ENCODE data around the gene VAV1. TPM values are rescaled to one million over a fixed set of nuclear protein-coding genes. Genes with fewer than 3 reads are reported as not detected.
"Not testable (repeated sequence)": the region's sequence is repeated elsewhere in the genome, so short reads cannot be mapped to it uniquely, and the experiment has no call there.

The VAV1 gene
- total and polyA plus RNA-seq, 4 donors: 0.60 to 13.3 (median 4.1) TPM

DNA sequence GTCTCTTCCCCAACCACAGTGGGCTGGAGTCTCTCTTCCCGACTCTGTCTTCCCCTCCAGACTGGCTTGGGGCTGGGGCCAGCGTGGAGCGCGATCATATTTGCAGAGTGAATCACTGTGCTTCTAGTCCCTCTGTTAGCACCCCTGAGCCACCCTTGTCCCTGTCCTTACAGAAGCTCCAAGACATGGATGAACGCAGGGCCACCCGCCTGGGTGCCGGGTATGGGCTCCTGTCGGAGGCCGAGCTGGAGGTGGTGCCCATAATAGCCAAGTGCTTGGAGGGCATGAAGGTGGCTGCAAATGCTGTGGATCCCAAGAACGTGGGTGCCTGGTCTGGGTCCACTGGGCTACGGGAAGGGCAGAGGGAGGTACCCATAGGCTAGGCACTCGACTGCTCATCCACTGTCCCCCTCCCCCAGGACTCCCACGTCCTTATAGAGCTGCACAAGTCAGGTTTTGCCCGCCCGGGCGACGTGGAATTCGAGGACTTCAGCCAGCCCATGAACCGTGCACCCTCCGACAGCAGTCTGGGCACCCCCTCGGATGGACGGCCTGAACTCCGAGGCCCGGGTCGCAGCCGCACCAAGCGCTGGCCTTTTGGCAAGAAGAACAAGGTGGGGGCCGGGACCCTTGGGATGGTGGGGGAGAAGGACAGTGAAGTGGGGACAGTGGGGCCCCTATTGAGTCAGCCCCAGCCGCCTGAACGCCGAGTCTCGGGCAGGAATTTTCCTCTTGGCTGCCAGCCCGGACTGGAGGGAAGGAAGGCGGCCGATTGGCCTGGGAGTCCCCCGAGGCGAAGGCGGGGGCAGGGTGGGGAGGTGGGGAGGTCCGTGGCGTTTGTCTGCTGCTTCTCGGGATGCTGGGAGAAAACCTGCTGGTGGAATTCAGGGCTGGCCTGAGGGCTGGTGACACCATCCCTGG lies 27.9 kb upstream of the VAV1 start:
- DNase-seq (ENCODE audit: low spot score): no peak
- 60% methylated on average over 41 of the region's 41 CpGs for WGBS
- peak overlapping the region; percentile 30 to 37 for H3K27ac ChIP-seq (ENCODE audit: low read depth in 1 of 2, low read length in 2 of 2)
- no peaks in the 10 kb centered on the region for H3K9me3 ChIP-seq (ENCODE audit: control insufficient read depth in 4 of 4, low read length in 3 of 4)
- H3K9ac ChIP-seq (ENCODE audit: low read depth in 1 of 2, low read length in 2 of 2): no peak overlapping the region
- TF ChIP-seq EGR1 (IDR thresholded peaks at IDR 0.05; ENCODE audit: low read depth in 2 of 2) (no peak), SP1 (IDR thresholded peaks at IDR 0.05) (peak; percentile 22), FOXA2 (IDR thresholded peaks at IDR 0.05) (no peak), JUND (IDR thresholded peaks at IDR 0.05) (no peak), RXRA (IDR thresholded peaks at IDR 0.05) (no peak), NR2F2 (IDR thresholded peaks at IDR 0.05) (peak; percentile 29), YY1 (IDR thresholded peaks at IDR 0.05) (no peak)
- peaks cover 6 to 17% (median 11%) of the 10 kb centered on the region in 4 donors for H3K4me1 ChIP-seq (ENCODE audit: control insufficient read depth in 4 of 4, insufficient read depth in 4 of 4, low read length in 3 of 4)
- no peak overlapping the region for H3K4me3 ChIP-seq (ENCODE audit: low read depth in 1 of 3, low read length in 3 of 3)
- peaks cover 2 to 4% (median 2%) of the 10 kb centered on the region in 4 donors for H3K36me3 ChIP-seq (ENCODE audit: control insufficient read depth in 4 of 4, insufficient read depth in 3 of 4, low read depth in 1 of 4, low read length in 3 of 4)
- no peaks in the 10 kb centered on the region for H3K27me3 ChIP-seq (ENCODE audit: control insufficient read depth in 4 of 4, insufficient read depth in 4 of 4, low read length in 3 of 4)

DNA sequence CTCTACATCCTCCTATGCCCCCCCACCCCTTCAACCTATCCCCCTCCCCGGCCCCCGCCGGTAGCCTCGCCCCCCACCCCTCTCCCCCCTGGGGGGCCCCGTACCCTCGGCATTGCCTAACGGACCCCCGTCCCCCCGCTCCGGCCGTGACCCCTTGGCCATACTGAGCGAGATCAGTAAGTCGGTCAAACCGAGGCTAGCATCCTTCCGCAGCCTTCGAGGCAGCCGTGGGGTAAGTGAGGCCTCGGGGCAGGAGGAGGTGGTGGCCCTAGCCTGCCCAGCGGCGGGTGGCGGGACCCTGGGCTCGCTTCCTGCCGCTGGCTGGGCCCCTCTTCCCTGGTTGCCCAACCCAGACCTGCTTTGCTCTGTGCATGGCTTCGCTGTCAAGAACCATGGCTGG lies 26.5 kb upstream of the VAV1 start:
- WGBS: 91% methylated on average over 24 of the region's 24 CpGs
- no peak overlapping the region for H3K4me3 ChIP-seq (ENCODE audit: low read depth in 1 of 3, low read length in 3 of 3)
- H3K9me3 ChIP-seq (ENCODE audit: control insufficient read depth in 4 of 4, low read length in 3 of 4): no peaks in the 10 kb centered on the region
- DNase-seq (ENCODE audit: low spot score): no peak
- H3K36me3 ChIP-seq (ENCODE audit: control insufficient read depth in 4 of 4, insufficient read depth in 3 of 4, low read depth in 1 of 4, low read length in 3 of 4): peaks cover 2 to 9% (median 2%) of the 10 kb centered on the region in 4 donors
- H3K27ac ChIP-seq (ENCODE audit: low read depth in 1 of 2, low read length in 2 of 2): no peak overlapping the region
- H3K27me3 ChIP-seq (ENCODE audit: control insufficient read depth in 4 of 4, insufficient read depth in 4 of 4, low read length in 3 of 4): no peaks in the 10 kb centered on the region
- no peak for TF ChIP-seq FOXA1 (IDR thresholded peaks at IDR 0.05)
- TF ChIP-seq EGR1 (IDR thresholded peaks at IDR 0.05; ENCODE audit: low read depth in 2 of 2): no peak
- no peak overlapping the region for H3K9ac ChIP-seq (ENCODE audit: low read depth in 1 of 2, low read length in 2 of 2)
- H3K4me1 ChIP-seq (ENCODE audit: control insufficient read depth in 4 of 4, insufficient read depth in 4 of 4, low read length in 3 of 4): peaks cover 0 to 9% (median 3%) of the 10 kb centered on the region in 4 donors

DNA sequence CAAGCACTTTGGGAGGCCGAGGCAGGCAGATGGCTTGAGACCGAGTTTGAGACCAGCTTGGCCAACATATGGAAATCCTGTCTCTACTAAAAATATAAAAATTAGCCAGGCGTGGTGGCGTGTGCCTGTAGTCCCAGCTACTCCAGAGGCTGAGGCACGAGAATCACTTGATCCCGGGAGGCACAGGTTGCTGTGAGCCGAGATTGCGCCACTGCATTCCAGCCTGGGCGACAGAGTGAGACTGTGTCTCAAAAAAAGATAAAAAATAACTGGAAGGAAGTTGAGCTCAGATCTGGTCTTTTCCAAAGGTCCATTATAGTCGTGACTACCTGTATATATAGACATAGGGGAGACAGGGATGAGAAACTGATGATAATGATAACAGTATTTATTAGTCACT lies 24.0 kb upstream of the VAV1 start:
- peaks cover 0 to 25% (median 10%) of the 10 kb centered on the region in 4 donors for H3K4me1 ChIP-seq (ENCODE audit: control insufficient read depth in 4 of 4, insufficient read depth in 4 of 4, low read length in 3 of 4)
- not testable (repeated sequence) for H3K9ac ChIP-seq (ENCODE audit: low read depth in 1 of 2, low read length in 2 of 2); DNase-seq (ENCODE audit: low spot score); H3K4me3 ChIP-seq (ENCODE audit: low read depth in 1 of 3, low read length in 3 of 3); H3K9me3 ChIP-seq (ENCODE audit: control insufficient read depth in 4 of 4, low read length in 3 of 4); H3K27ac ChIP-seq (ENCODE audit: low read depth in 1 of 2, low read length in 2 of 2); H3K36me3 ChIP-seq (ENCODE audit: control insufficient read depth in 4 of 4, insufficient read depth in 3 of 4, low read depth in 1 of 4, low read length in 3 of 4); H3K27me3 ChIP-seq (ENCODE audit: control insufficient read depth in 4 of 4, insufficient read depth in 4 of 4, low read length in 3 of 4)
- 80% methylated on average over 10 of the region's 10 CpGs for WGBS

DNA sequence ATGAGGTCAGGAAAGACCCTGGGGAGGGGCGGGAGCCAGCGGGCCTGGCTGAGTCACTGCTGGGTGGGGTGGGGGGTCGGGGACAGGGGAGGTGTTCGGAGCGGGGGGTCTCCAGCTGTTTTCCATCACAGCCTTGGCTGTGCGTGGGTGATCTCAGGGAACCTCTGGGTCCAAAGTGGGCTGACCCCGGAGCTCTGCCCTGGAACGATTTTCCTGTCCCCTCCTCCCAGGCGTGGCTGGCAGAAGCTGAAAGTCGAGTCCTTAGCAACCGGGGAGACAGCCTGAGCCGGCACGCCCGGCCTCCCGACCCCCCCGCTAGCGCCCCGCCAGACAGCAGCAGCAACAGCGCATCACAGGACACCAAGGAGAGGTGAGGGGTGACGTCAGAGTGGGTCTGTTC lies 22.4 kb upstream of the VAV1 start:
- no peaks in the 10 kb centered on the region for H3K9me3 ChIP-seq (ENCODE audit: control insufficient read depth in 4 of 4, low read length in 3 of 4)
- no peak overlapping the region for H3K27ac ChIP-seq (ENCODE audit: low read depth in 1 of 2, low read length in 2 of 2)
- DNase-seq (ENCODE audit: low spot score): no peak
- H3K4me3 ChIP-seq (ENCODE audit: low read depth in 1 of 3, low read length in 3 of 3): no peak overlapping the region
- 84% methylated on average over 20 of the region's 20 CpGs for WGBS
- peaks cover 0 to 27% (median 13%) of the 10 kb centered on the region in 4 donors for H3K4me1 ChIP-seq (ENCODE audit: control insufficient read depth in 4 of 4, insufficient read depth in 4 of 4, low read length in 3 of 4)
- no peaks in the 10 kb centered on the region for H3K27me3 ChIP-seq (ENCODE audit: control insufficient read depth in 4 of 4, insufficient read depth in 4 of 4, low read length in 3 of 4)
- no peak overlapping the region for H3K9ac ChIP-seq (ENCODE audit: low read depth in 1 of 2, low read length in 2 of 2)
- H3K36me3 ChIP-seq (ENCODE audit: control insufficient read depth in 4 of 4, insufficient read depth in 3 of 4, low read depth in 1 of 4, low read length in 3 of 4): peaks cover 0 to 5% (median 2%) of the 10 kb centered on the region in 4 donors
- TF ChIP-seq EGR1 (IDR thresholded peaks at IDR 0.05; ENCODE audit: low read depth in 2 of 2) (no peak), TAF1 (conservative IDR thresholded peaks at IDR 0.05) (no peak), GABPA (IDR thresholded peaks at IDR 0.05 in 1 of 2, conservative IDR thresholded peaks at IDR 0.05 in 1 of 2) (no peak), HNF4G (IDR thresholded peaks at IDR 0.05) (no peak), JUND (IDR thresholded peaks at IDR 0.05) (no peak), RAD21 (IDR thresholded peaks at IDR 0.05) (no peak), NR2F2 (IDR thresholded peaks at IDR 0.05) (no peak), FOXA2 (IDR thresholded peaks at IDR 0.05) (no peak), RXRA (IDR thresholded peaks at IDR 0.05) (no peak), YY1 (IDR thresholded peaks at IDR 0.05) (no peak), FOXA1 (IDR thresholded peaks at IDR 0.05) (no peak), HNF4A (conservative IDR thresholded peaks at IDR 0.05) (no peak)
- TF ChIP-seq, protein P1, sequence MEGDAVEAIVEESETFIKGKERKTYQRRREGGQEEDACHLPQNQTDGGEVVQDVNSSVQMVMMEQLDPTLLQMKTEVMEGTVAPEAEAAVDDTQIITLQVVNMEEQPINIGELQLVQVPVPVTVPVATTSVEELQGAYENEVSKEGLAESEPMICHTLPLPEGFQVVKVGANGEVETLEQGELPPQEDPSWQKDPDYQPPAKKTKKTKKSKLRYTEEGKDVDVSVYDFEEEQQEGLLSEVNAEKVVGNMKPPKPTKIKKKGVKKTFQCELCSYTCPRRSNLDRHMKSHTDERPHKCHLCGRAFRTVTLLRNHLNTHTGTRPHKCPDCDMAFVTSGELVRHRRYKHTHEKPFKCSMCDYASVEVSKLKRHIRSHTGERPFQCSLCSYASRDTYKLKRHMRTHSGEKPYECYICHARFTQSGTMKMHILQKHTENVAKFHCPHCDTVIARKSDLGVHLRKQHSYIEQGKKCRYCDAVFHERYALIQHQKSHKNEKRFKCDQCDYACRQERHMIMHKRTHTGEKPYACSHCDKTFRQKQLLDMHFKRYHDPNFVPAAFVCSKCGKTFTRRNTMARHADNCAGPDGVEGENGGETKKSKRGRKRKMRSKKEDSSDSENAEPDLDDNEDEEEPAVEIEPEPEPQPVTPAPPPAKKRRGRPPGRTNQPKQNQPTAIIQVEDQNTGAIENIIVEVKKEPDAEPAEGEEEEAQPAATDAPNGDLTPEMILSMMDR (IDR thresholded peaks at IDR 0.05; ENCODE audit: low read depth, low read length, missing input control): no peak
- TF ChIP-seq, protein P2, sequence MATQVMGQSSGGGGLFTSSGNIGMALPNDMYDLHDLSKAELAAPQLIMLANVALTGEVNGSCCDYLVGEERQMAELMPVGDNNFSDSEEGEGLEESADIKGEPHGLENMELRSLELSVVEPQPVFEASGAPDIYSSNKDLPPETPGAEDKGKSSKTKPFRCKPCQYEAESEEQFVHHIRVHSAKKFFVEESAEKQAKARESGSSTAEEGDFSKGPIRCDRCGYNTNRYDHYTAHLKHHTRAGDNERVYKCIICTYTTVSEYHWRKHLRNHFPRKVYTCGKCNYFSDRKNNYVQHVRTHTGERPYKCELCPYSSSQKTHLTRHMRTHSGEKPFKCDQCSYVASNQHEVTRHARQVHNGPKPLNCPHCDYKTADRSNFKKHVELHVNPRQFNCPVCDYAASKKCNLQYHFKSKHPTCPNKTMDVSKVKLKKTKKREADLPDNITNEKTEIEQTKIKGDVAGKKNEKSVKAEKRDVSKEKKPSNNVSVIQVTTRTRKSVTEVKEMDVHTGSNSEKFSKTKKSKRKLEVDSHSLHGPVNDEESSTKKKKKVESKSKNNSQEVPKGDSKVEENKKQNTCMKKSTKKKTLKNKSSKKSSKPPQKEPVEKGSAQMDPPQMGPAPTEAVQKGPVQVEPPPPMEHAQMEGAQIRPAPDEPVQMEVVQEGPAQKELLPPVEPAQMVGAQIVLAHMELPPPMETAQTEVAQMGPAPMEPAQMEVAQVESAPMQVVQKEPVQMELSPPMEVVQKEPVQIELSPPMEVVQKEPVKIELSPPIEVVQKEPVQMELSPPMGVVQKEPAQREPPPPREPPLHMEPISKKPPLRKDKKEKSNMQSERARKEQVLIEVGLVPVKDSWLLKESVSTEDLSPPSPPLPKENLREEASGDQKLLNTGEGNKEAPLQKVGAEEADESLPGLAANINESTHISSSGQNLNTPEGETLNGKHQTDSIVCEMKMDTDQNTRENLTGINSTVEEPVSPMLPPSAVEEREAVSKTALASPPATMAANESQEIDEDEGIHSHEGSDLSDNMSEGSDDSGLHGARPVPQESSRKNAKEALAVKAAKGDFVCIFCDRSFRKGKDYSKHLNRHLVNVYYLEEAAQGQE (IDR thresholded peaks at IDR 0.05): no peak
- TF ChIP-seq, protein P3, sequence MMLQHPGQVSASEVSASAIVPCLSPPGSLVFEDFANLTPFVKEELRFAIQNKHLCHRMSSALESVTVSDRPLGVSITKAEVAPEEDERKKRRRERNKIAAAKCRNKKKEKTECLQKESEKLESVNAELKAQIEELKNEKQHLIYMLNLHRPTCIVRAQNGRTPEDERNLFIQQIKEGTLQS (IDR thresholded peaks at IDR 0.05): no peak
